ENCODE measurements around the gene CYTL1.

Gene CYTL1

GRCh38 chr4:5045097-5045496 is 25.8 kb upstream of the CYTL1 start:
- H3K23ac ChIP-seq (ENCODE audit: low read length), result no peak overlapping the region
- no peak overlapping the region for H2BK5ac ChIP-seq (ENCODE audit: low read length)
- H3K27me3 ChIP-seq (ENCODE audit: insufficient read depth, low read length, poor library complexity), result no peaks in the 10 kb centered on the region
- H3K4ac ChIP-seq (ENCODE audit: low read depth, low read length), result no peak overlapping the region
- H3K4me3 ChIP-seq (ENCODE audit: low read length), result no peak overlapping the region
- no peak overlapping the region for H4K5ac ChIP-seq (ENCODE audit: low read length)
- no peak overlapping the region for H4K8ac ChIP-seq (ENCODE audit: low read depth, low read length)
- no peak overlapping the region for H3K56ac ChIP-seq (ENCODE audit: low read length)
- H3K9ac ChIP-seq (ENCODE audit: low read length), result no peak overlapping the region
- H3K4me1 ChIP-seq (ENCODE audit: control insufficient read depth, low read depth, low read length), result no peaks in the 10 kb centered on the region
- H3K18ac ChIP-seq (ENCODE audit: low read length), result no peak overlapping the region
- no CpG with 5 or more reads among the region's 3 CpGs for WGBS (ENCODE audit: extremely low coverage, insufficient coverage, low lambda C conversion rate)
- no peak overlapping the region for H3K27ac ChIP-seq (ENCODE audit: low read depth, low read length)
- H3K79me2 ChIP-seq (ENCODE audit: control insufficient read depth, insufficient read depth, low read length), result no peaks in the 10 kb centered on the region
- H2AK5ac ChIP-seq (ENCODE audit: low read length), result no peak overlapping the region
- H2BK120ac ChIP-seq (ENCODE audit: low read depth, low read length), result no peak overlapping the region
- no peaks in the 10 kb centered on the region for H3K36me3 ChIP-seq (ENCODE audit: control insufficient read depth, insufficient read depth, low read length)
- peak; percentile 23 for DNase-seq
- no peak overlapping the region for H2BK15ac ChIP-seq (replicated peaks; ENCODE audit: low read depth)
- no peak overlapping the region for H3K4me2 ChIP-seq (ENCODE audit: low read length)
- H3K79me1 ChIP-seq (ENCODE audit: low read length), result no peaks in the 10 kb centered on the region

GRCh38 chr4:5044341-5044740 is 25.1 kb upstream of the CYTL1 start:
- Histone ChIP-seq H3K27ac (ENCODE audit: low read depth, low read length) (no peak overlapping the region), H3K4me1 (ENCODE audit: control insufficient read depth, low read depth, low read length) (no peaks in the 10 kb centered on the region), H2BK5ac (ENCODE audit: low read length) (no peak overlapping the region), H4K5ac (ENCODE audit: low read length) (no peak overlapping the region), H2AK5ac (ENCODE audit: low read length) (no peak overlapping the region), H3K23ac (ENCODE audit: low read length) (no peak overlapping the region), H3K4me2 (ENCODE audit: low read length) (no peak overlapping the region), H3K4me3 (ENCODE audit: low read length) (no peak overlapping the region), H3K79me2 (ENCODE audit: control insufficient read depth, insufficient read depth, low read length) (no peaks in the 10 kb centered on the region), H2BK15ac (replicated peaks; ENCODE audit: low read depth) (no peak overlapping the region), H4K8ac (ENCODE audit: low read depth, low read length) (no peak overlapping the region), H3K18ac (ENCODE audit: low read length) (no peak overlapping the region), H3K4ac (ENCODE audit: low read depth, low read length) (no peak overlapping the region), H3K36me3 (ENCODE audit: control insufficient read depth, insufficient read depth, low read length) (no peaks in the 10 kb centered on the region), H3K56ac (ENCODE audit: low read length) (no peak overlapping the region), H3K9ac (ENCODE audit: low read length) (no peak overlapping the region), H3K79me1 (ENCODE audit: low read length) (no peaks in the 10 kb centered on the region), H3K27me3 (ENCODE audit: insufficient read depth, low read length, poor library complexity) (no peaks in the 10 kb centered on the region), H2BK120ac (ENCODE audit: low read depth, low read length) (no peak overlapping the region)
- no peak for DNase-seq
- no CpG with 5 or more reads among the region's 3 CpGs for WGBS (ENCODE audit: extremely low coverage, insufficient coverage, low lambda C conversion rate)

- Histone ChIP-seq H3K27ac (ENCODE audit: low read depth, low read length) (no peak overlapping the region), H2BK5ac (ENCODE audit: low read length) (no peak overlapping the region), H2AK5ac (ENCODE audit: low read length) (no peak overlapping the region), H3K9ac (ENCODE audit: low read length) (no peak overlapping the region), H3K4me2 (ENCODE audit: low read length) (no peak overlapping the region), H2BK120ac (ENCODE audit: low read depth, low read length) (no peak overlapping the region), H4K5ac (ENCODE audit: low read length) (no peak overlapping the region), H3K79me2 (ENCODE audit: control insufficient read depth, insufficient read depth, low read length) (no peaks in the 10 kb centered on the region), H3K4me3 (ENCODE audit: low read length) (no peak overlapping the region), H3K36me3 (ENCODE audit: control insufficient read depth, insufficient read depth, low read length) (no peaks in the 10 kb centered on the region), H3K4ac (ENCODE audit: low read depth, low read length) (no peak overlapping the region), H3K18ac (ENCODE audit: low read length) (no peak overlapping the region), H4K8ac (ENCODE audit: low read depth, low read length) (no peak overlapping the region), H3K4me1 (ENCODE audit: control insufficient read depth, low read depth, low read length) (no peaks in the 10 kb centered on the region), H3K56ac (ENCODE audit: low read length) (no peak overlapping the region), H3K23ac (ENCODE audit: low read length) (no peak overlapping the region), H2BK15ac (replicated peaks; ENCODE audit: low read depth) (no peak overlapping the region), H3K79me1 (ENCODE audit: low read length) (no peaks in the 10 kb centered on the region), H3K27me3 (ENCODE audit: insufficient read depth, low read length, poor library complexity) (no peaks in the 10 kb centered on the region)
- no CpG with 5 or more reads among the region's 6 CpGs for WGBS (ENCODE audit: extremely low coverage, insufficient coverage, low lambda C conversion rate)
- peak; percentile 45 for DNase-seq
Observed at GRCh38 chr4:5043579-5043978, 24.3 kb upstream of the CYTL1 start.

GRCh38 chr4:5041699-5042098 is 22.4 kb upstream of the CYTL1 start:
- Histone ChIP-seq H3K4me1 (ENCODE audit: control insufficient read depth, low read depth, low read length) (peaks cover 3% of the 10 kb centered on the region), H3K27ac (ENCODE audit: low read depth, low read length) (no peak overlapping the region), H3K4me2 (ENCODE audit: low read length) (no peak overlapping the region), H3K18ac (ENCODE audit: low read length) (no peak overlapping the region), H3K9ac (ENCODE audit: low read length) (no peak overlapping the region), H3K27me3 (ENCODE audit: insufficient read depth, low read length, poor library complexity) (no peaks in the 10 kb centered on the region), H3K4ac (ENCODE audit: low read depth, low read length) (no peak overlapping the region), H3K23ac (ENCODE audit: low read length) (no peak overlapping the region), H3K56ac (ENCODE audit: low read length) (no peak overlapping the region), H2BK5ac (ENCODE audit: low read length) (no peak overlapping the region), H3K36me3 (ENCODE audit: control insufficient read depth, insufficient read depth, low read length) (no peaks in the 10 kb centered on the region), H2AK5ac (ENCODE audit: low read length) (no peak overlapping the region), H4K5ac (ENCODE audit: low read length) (no peak overlapping the region), H2BK15ac (replicated peaks; ENCODE audit: low read depth) (no peak overlapping the region), H4K8ac (ENCODE audit: low read depth, low read length) (no peak overlapping the region), H3K4me3 (ENCODE audit: low read length) (no peak overlapping the region), H3K79me2 (ENCODE audit: control insufficient read depth, insufficient read depth, low read length) (no peaks in the 10 kb centered on the region), H3K79me1 (ENCODE audit: low read length) (no peaks in the 10 kb centered on the region), H2BK120ac (ENCODE audit: low read depth, low read length) (no peak overlapping the region)
- DNase-seq, result no peak
- no CpG with 5 or more reads among the region's 7 CpGs for WGBS (ENCODE audit: extremely low coverage, insufficient coverage, low lambda C conversion rate)

GRCh38 chr4:5040856-5041620 is 21.8 kb upstream of the CYTL1 start:
- Histone ChIP-seq H3K18ac (ENCODE audit: low read length) (no peak overlapping the region), H3K4me1 (ENCODE audit: control insufficient read depth, low read depth, low read length) (peaks cover 3% of the 10 kb centered on the region), H3K79me1 (ENCODE audit: low read length) (no peaks in the 10 kb centered on the region), H2BK15ac (replicated peaks; ENCODE audit: low read depth) (no peak overlapping the region), H3K4ac (ENCODE audit: low read depth, low read length) (no peak overlapping the region), H3K9ac (ENCODE audit: low read length) (no peak overlapping the region), H3K36me3 (ENCODE audit: control insufficient read depth, insufficient read depth, low read length) (no peaks in the 10 kb centered on the region), H3K4me3 (ENCODE audit: low read length) (no peak overlapping the region), H2BK5ac (ENCODE audit: low read length) (no peak overlapping the region), H3K23ac (ENCODE audit: low read length) (no peak overlapping the region), H2BK120ac (ENCODE audit: low read depth, low read length) (no peak overlapping the region), H3K4me2 (ENCODE audit: low read length) (no peak overlapping the region), H3K27me3 (ENCODE audit: insufficient read depth, low read length, poor library complexity) (no peaks in the 10 kb centered on the region), H3K27ac (ENCODE audit: low read depth, low read length) (no peak overlapping the region), H3K79me2 (ENCODE audit: control insufficient read depth, insufficient read depth, low read length) (no peaks in the 10 kb centered on the region), H3K56ac (ENCODE audit: low read length) (no peak overlapping the region), H2AK5ac (ENCODE audit: low read length) (no peak overlapping the region), H4K5ac (ENCODE audit: low read length) (no peak overlapping the region), H4K8ac (ENCODE audit: low read depth, low read length) (no peak overlapping the region)
- DNase-seq, result no peak
- no CpG with 5 or more reads among the region's 9 CpGs for WGBS (ENCODE audit: extremely low coverage, insufficient coverage, low lambda C conversion rate)

GRCh38 chr4:5039800-5040199 is 20.5 kb upstream of the CYTL1 start:
- no peak overlapping the region for H2AK5ac ChIP-seq (ENCODE audit: low read length)
- no peak overlapping the region for H3K4me3 ChIP-seq (ENCODE audit: low read length)
- no peak overlapping the region for H3K9ac ChIP-seq (ENCODE audit: low read length)
- H3K79me2 ChIP-seq (ENCODE audit: control insufficient read depth, insufficient read depth, low read length), result no peaks in the 10 kb centered on the region
- H4K5ac ChIP-seq (ENCODE audit: low read length), result no peak overlapping the region
- H4K8ac ChIP-seq (ENCODE audit: low read depth, low read length), result no peak overlapping the region
- H3K36me3 ChIP-seq (ENCODE audit: control insufficient read depth, insufficient read depth, low read length), result no peaks in the 10 kb centered on the region
- no peak overlapping the region for H2BK15ac ChIP-seq (replicated peaks; ENCODE audit: low read depth)
- H2BK120ac ChIP-seq (ENCODE audit: low read depth, low read length), result no peak overlapping the region
- no peak overlapping the region for H2BK5ac ChIP-seq (ENCODE audit: low read length)
- no peak for DNase-seq
- no peak overlapping the region for H3K18ac ChIP-seq (ENCODE audit: low read length)
- no peak overlapping the region for H3K27ac ChIP-seq (ENCODE audit: low read depth, low read length)
- H3K79me1 ChIP-seq (ENCODE audit: low read length), result no peaks in the 10 kb centered on the region
- no CpG with 5 or more reads among the region's 7 CpGs for WGBS (ENCODE audit: extremely low coverage, insufficient coverage, low lambda C conversion rate)
- H3K27me3 ChIP-seq (ENCODE audit: insufficient read depth, low read length, poor library complexity), result no peaks in the 10 kb centered on the region
- peaks cover 8% of the 10 kb centered on the region for H3K4me1 ChIP-seq (ENCODE audit: control insufficient read depth, low read depth, low read length)
- no peak overlapping the region for H3K56ac ChIP-seq (ENCODE audit: low read length)
- H3K23ac ChIP-seq (ENCODE audit: low read length), result no peak overlapping the region
- no peak overlapping the region for H3K4me2 ChIP-seq (ENCODE audit: low read length)
- no peak overlapping the region for H3K4ac ChIP-seq (ENCODE audit: low read depth, low read length)
